ENCODE data around the gene MAN2A2.

DNA sequence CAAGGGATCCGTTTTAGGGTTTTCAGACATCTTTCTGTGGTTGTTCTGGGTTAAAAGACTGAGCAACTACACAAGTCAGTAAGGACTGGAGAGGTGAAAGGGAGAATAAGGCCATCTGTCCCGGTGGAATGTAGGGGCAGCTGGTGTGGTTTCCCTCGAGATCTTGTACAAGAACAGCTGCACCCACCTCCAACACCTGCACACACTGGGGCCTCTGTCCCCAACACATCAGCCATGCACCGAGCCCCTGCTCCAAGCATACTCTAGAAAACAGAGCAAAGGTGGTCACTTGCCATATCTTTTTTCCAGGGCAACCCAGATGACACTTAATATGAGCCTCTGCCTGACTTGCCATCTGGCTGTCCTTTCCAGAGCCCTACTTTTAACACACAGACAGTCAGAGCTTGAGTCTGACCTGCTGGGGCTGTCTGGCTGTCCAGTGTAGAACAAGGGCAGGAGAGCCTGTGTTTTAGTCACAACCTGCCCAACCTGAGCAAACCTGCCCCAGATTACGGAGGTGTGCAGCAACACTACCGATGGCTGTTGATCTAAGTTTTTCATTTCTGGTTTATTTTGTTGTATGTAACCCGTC is 12.2 kb downstream of the MAN2A2 start:
- TF ChIP-seq, protein P1, sequence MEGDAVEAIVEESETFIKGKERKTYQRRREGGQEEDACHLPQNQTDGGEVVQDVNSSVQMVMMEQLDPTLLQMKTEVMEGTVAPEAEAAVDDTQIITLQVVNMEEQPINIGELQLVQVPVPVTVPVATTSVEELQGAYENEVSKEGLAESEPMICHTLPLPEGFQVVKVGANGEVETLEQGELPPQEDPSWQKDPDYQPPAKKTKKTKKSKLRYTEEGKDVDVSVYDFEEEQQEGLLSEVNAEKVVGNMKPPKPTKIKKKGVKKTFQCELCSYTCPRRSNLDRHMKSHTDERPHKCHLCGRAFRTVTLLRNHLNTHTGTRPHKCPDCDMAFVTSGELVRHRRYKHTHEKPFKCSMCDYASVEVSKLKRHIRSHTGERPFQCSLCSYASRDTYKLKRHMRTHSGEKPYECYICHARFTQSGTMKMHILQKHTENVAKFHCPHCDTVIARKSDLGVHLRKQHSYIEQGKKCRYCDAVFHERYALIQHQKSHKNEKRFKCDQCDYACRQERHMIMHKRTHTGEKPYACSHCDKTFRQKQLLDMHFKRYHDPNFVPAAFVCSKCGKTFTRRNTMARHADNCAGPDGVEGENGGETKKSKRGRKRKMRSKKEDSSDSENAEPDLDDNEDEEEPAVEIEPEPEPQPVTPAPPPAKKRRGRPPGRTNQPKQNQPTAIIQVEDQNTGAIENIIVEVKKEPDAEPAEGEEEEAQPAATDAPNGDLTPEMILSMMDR (IDR thresholded peaks at IDR 0.05): no peak
- TF ChIP-seq, protein P2, sequence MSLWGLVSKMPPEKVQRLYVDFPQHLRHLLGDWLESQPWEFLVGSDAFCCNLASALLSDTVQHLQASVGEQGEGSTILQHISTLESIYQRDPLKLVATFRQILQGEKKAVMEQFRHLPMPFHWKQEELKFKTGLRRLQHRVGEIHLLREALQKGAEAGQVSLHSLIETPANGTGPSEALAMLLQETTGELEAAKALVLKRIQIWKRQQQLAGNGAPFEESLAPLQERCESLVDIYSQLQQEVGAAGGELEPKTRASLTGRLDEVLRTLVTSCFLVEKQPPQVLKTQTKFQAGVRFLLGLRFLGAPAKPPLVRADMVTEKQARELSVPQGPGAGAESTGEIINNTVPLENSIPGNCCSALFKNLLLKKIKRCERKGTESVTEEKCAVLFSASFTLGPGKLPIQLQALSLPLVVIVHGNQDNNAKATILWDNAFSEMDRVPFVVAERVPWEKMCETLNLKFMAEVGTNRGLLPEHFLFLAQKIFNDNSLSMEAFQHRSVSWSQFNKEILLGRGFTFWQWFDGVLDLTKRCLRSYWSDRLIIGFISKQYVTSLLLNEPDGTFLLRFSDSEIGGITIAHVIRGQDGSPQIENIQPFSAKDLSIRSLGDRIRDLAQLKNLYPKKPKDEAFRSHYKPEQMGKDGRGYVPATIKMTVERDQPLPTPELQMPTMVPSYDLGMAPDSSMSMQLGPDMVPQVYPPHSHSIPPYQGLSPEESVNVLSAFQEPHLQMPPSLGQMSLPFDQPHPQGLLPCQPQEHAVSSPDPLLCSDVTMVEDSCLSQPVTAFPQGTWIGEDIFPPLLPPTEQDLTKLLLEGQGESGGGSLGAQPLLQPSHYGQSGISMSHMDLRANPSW (CRISPR knock-in tag; conservative IDR thresholded peaks at IDR 0.05; ENCODE audit: low read depth): no peak
- TF ChIP-seq ZNF263 (CRISPR knock-in tag; IDR thresholded peaks at IDR 0.05; ENCODE audit: low read depth) (no peak), MXD4 (CRISPR knock-in tag; IDR thresholded peaks at IDR 0.05; ENCODE audit: borderline replicate concordance) (no peak), ZBTB21 (CRISPR knock-in tag; IDR thresholded peaks at IDR 0.05; ENCODE audit: borderline replicate concordance) (no peak), SP1 (CRISPR knock-in tag; conservative IDR thresholded peaks at IDR 0.05) (no peak), IRF2 (CRISPR knock-in tag; IDR thresholded peaks at IDR 0.05; ENCODE audit: borderline replicate concordance, low read depth) (no peak), NR3C1 (CRISPR knock-in tag; conservative IDR thresholded peaks at IDR 0.05; ENCODE audit: low read depth) (no peak), ELF4 (CRISPR knock-in tag; IDR thresholded peaks at IDR 0.05; ENCODE audit: low read depth) (no peak)
- TF ChIP-seq, protein P3, sequence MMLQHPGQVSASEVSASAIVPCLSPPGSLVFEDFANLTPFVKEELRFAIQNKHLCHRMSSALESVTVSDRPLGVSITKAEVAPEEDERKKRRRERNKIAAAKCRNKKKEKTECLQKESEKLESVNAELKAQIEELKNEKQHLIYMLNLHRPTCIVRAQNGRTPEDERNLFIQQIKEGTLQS (CRISPR knock-in tag; conservative IDR thresholded peaks at IDR 0.05): no peak
- TF ChIP-seq, protein P4, sequence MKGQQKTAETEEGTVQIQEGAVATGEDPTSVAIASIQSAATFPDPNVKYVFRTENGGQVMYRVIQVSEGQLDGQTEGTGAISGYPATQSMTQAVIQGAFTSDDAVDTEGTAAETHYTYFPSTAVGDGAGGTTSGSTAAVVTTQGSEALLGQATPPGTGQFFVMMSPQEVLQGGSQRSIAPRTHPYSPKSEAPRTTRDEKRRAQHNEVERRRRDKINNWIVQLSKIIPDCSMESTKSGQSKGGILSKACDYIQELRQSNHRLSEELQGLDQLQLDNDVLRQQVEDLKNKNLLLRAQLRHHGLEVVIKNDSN (CRISPR knock-in tag; IDR thresholded peaks at IDR 0.05): no peak
- TF ChIP-seq, protein P5, sequence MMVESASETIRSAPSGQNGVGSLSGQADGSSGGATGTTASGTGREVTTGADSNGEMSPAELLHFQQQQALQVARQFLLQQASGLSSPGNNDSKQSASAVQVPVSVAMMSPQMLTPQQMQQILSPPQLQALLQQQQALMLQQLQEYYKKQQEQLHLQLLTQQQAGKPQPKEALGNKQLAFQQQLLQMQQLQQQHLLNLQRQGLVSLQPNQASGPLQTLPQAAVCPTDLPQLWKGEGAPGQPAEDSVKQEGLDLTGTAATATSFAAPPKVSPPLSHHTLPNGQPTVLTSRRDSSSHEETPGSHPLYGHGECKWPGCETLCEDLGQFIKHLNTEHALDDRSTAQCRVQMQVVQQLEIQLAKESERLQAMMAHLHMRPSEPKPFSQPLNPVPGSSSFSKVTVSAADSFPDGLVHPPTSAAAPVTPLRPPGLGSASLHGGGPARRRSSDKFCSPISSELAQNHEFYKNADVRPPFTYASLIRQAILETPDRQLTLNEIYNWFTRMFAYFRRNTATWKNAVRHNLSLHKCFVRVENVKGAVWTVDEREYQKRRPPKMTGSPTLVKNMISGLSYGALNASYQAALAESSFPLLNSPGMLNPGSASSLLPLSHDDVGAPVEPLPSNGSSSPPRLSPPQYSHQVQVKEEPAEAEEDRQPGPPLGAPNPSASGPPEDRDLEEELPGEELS (CRISPR knock-in tag; IDR thresholded peaks at IDR 0.05): no peak

Measured in WTC11 (cell line).